Keratinocyte (primary cell): ENCODE measurements around the gene SIMC1. TPM values are rescaled to one million over a fixed set of nuclear protein-coding genes. Genes with fewer than 3 reads are reported as not detected.
"Not testable (repeated sequence)": the region's sequence is repeated elsewhere in the genome, so short reads cannot be mapped to it uniquely, and the experiment has no call there.

Experiments
- DNase-seq: peaks from one replicate; pipeline ENCODE4 v3.0.0-alpha.2; 2011; ENCODE audit warnings: low read depth, missing footprints, low spot score
- FAIRE-seq: peaks from 2 replicates; lab custom pipeline; 2011; peaks lifted over from hg19 to GRCh38; lab: Jason Lieb, UNC
- H2AFZ ChIP-seq: 2 replicates; pipeline ENCODE4 v1.6.0; 2012; ENCODE audit warnings: low read length, control low read depth, inconsistent platforms; ENCODE audit not compliant: control insufficient read depth
- H3K27ac ChIP-seq: 2 replicates; pipeline ENCODE4 v1.5.1; 2011; ENCODE audit warnings: low read length; ENCODE audit not compliant: control insufficient read depth, insufficient read depth
- H3K27me3 ChIP-seq: 3 replicates; pipeline ENCODE4 v1.6.0; 2011; ENCODE audit warnings: low read length; ENCODE audit not compliant: control insufficient read depth, insufficient read depth; ENCODE audit errors: extremely low read depth
- H3K36me3 ChIP-seq, 2 experiments: 2 replicates in 1 of 2; 3 replicates in 1 of 2; pipeline ENCODE4 v1.5.1; 2011; ENCODE audit warnings: low read length in 2 of 2, mild to moderate bottlenecking in 1 of 2; ENCODE audit not compliant: control insufficient read depth in 2 of 2, insufficient read depth in 2 of 2; ENCODE audit errors: extremely low read depth in 1 of 2
- H3K4me1 ChIP-seq: 3 replicates; pipeline ENCODE4 v1.5.1; 2011; ENCODE audit warnings: low read length; ENCODE audit not compliant: control insufficient read depth, insufficient read depth; ENCODE audit errors: extremely low read depth
- H3K4me2 ChIP-seq: 3 replicates; pipeline ENCODE4 v1.6.0; 2011; ENCODE audit warnings: low read depth, low read length; ENCODE audit not compliant: control insufficient read depth, insufficient read depth; ENCODE audit errors: extremely low read depth
- H3K4me3 ChIP-seq, 3 experiments: fragments of 200-600 bp in 1 of 3; sonication (generic) in 1 of 3; 2 replicates in 2 of 3; 3 replicates in 1 of 3; pipeline ENCODE4 v1.5.1; 2011 to 2016; ENCODE audit warnings: low read length in 3 of 3, mild to moderate bottlenecking in 3 of 3, control low read depth in 2 of 3, inconsistent platforms in 1 of 3, low read depth in 1 of 3, mixed read lengths in 1 of 3, mixed run types in 1 of 3, moderate library complexity in 1 of 3; ENCODE audit not compliant: control insufficient read depth in 2 of 3, insufficient read depth in 2 of 3; ENCODE audit errors: extremely low read depth in 1 of 3
- H3K79me2 ChIP-seq: 2 replicates; pipeline ENCODE4 v1.6.0; 2012; ENCODE audit warnings: low read length; ENCODE audit not compliant: control insufficient read depth, insufficient read depth
- H3K9ac ChIP-seq: 3 replicates; pipeline ENCODE4 v1.6.0; 2011; ENCODE audit warnings: low read length; ENCODE audit not compliant: control insufficient read depth, insufficient read depth; ENCODE audit errors: extremely low read depth
- H3K9me1 ChIP-seq: 3 replicates; pipeline ENCODE4 v1.6.0; 2011; ENCODE audit warnings: low read length; ENCODE audit not compliant: control insufficient read depth, insufficient read depth; ENCODE audit errors: extremely low read depth
- H3K9me3 ChIP-seq: 2 replicates; pipeline ENCODE4 v1.5.1; 2012; ENCODE audit warnings: low read depth, low read length; ENCODE audit not compliant: control insufficient read depth
- H4K20me1 ChIP-seq: 3 replicates; pipeline ENCODE4 v1.6.0; 2011; ENCODE audit warnings: low read length; ENCODE audit not compliant: control insufficient read depth, insufficient read depth; ENCODE audit errors: extremely low read depth
- dilution Hi-C: fragments of 300-500 bp; cut with MboI; formaldehyde crosslinking; loops from one replicate; pipeline ENCODE4 v1.7.0; 2020; ENCODE audit warnings: low sequenced_read_pairs; ENCODE audit not compliant: extremely low pct_ligation_motif_present
- polyA plus RNA-seq, 5 experiments: library from polyadenylated mRNA; depleted of rRNA in 3 of 5; stranded (reverse) in 3 of 5; stranded (forward) in 1 of 5; unstranded in 1 of 5; fragments of >200 nt; gene quantifications; 1 replicate in 1 of 5; 2 replicates in 3 of 5; 3 replicates in 1 of 5; pipeline versions ENCODE4 v1.2.1 to v1.2.3, GENCODE V29; 2011 to 2012; ENCODE audit warnings: missing spikeins in 2 of 5, low read depth in 1 of 5, low replicate concordance in 1 of 5

The SIMC1 gene
- polyA plus RNA-seq, 1 donor (not counting 4 experiments of a cell fraction or from before 2014, with no cell fraction given) = 5.2 TPM

DNA sequence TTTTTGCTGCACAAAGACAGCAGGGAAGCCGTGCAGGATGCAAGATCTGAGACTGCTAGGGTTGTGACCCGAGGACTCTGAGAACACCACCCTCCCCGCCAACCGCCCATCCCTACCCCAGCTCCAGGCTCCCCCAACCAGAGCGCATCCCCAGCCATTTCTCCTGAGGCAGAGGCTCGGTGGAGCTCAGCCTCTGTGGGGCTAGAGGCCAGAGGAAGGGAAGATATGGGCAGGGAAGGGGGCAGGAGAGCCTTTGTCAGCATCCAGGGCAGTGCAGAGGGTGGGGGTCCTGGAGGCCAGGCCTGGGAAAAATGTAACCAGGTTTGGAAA is 43.2 kb upstream of the SIMC1 start:
- H3K27ac ChIP-seq, DNase-seq, H3K4me2 ChIP-seq, H3K79me2 ChIP-seq, H3K9me1 ChIP-seq, H3K9me3 ChIP-seq, FAIRE-seq, H3K9ac ChIP-seq, H3K27me3 ChIP-seq, H3K36me3 ChIP-seq, H2AFZ ChIP-seq, H4K20me1 ChIP-seq, H3K4me1 ChIP-seq, dilution Hi-C loops, H3K4me3 ChIP-seq: not testable (repeated sequence)

DNA sequence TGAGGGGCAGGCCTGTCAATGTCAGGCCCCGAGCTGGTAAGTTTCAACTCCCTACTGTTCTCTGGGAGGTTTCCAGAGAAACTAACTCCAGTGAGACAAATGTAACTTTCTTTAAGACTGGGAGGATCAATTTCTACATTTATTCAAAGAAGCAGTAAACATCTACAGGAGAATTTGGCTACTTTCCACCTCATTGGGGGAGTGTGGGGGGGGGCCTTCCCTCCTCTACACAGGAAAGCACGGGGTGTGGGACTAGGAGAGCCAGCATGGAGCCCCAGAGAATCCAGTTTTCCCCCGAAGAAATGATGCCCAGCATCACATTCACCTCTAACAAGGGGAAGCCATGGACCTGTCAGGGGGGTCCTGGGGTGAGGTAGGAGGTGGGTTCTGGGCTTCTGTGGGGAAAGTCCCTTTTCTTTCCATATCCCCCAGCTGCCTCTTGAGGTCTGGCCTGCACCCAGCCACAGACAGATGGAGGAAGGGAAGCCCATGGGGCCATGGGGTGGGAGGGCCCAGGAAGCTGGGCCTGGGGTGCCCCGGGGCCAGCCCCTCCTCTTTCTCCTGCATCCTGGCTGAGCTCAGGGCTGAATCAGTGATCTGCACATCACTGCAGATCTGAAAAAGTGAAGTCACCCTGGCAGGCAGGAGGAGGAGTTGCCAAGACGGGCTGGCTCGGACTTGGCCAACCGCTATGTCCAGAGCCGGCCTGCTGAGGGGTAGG is 42.6 kb upstream of the SIMC1 start:
- H4K20me1 ChIP-seq, H3K9me1 ChIP-seq, dilution Hi-C loops, H3K9me3 ChIP-seq, H3K9ac ChIP-seq, H3K4me2 ChIP-seq, H3K79me2 ChIP-seq, FAIRE-seq, DNase-seq, H3K4me3 ChIP-seq, H3K4me1 ChIP-seq, H3K36me3 ChIP-seq, H3K27ac ChIP-seq, H2AFZ ChIP-seq: not testable (repeated sequence)
- H3K27me3 ChIP-seq = peaks cover 12% of the 10 kb centered on the region

DNA sequence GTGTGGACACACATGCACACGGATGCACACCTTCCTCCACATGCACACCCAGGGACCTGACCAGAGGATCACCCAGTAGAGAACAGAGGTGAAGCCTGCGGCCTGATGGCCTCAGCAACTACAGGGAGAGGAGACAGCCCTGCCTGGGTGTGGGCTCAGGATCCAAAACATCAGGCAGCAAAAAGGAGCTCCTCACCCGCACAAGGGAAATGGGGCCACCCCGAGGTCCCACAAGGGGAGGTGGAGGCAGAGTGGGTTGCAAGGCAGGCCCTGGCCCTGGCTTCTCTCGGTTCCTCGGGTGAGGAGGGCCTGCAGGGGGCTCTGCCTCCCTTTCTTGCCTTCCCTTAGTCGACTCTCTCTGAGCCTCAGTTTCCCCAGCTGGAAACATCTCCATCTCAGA is 41.4 kb upstream of the SIMC1 start:
- H2AFZ ChIP-seq, H4K20me1 ChIP-seq, dilution Hi-C loops, H3K4me3 ChIP-seq, H3K36me3 ChIP-seq, DNase-seq, H3K4me2 ChIP-seq, H3K9ac ChIP-seq, H3K9me1 ChIP-seq, H3K9me3 ChIP-seq, H3K27ac ChIP-seq, FAIRE-seq, H3K79me2 ChIP-seq, H3K4me1 ChIP-seq: not testable (repeated sequence)
- peaks cover 15% of the 10 kb centered on the region for H3K27me3 ChIP-seq

DNA sequence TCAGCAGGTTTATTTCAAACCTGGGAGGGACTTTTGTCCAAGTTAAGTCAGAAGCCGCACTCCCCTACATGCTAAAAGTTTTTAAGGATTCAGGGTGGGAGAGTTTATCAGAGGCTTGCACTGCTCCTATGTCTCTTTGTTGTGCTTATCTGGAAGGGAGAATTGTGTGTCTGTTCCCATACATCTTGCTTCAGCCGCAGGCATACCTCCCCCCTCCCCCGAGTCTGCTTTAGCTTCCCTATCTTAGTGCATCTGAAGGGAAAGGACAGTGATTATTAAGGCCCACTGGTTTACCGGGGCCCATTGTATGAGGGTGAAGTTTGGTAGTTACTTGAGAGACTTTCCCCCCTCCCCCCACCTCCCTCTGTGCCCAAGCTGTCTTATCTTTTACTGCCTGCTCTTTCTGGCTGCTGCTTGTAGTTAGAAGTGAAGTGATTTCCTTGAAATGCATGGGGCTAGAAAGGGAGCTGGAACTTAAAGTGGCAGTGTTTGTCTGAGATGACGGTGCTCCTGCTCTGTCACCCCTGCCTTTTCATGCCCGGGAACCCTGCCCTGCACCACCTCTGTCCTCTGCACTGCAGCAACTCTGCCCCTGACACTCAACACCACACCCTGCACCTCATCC is 40.9 kb upstream of the SIMC1 start:
- FAIRE-seq, H3K4me2 ChIP-seq, H3K36me3 ChIP-seq, H2AFZ ChIP-seq, H4K20me1 ChIP-seq, H3K27ac ChIP-seq, H3K9me3 ChIP-seq, H3K9ac ChIP-seq, DNase-seq, dilution Hi-C loops, H3K79me2 ChIP-seq, H3K4me3 ChIP-seq, H3K9me1 ChIP-seq, H3K4me1 ChIP-seq: not testable (repeated sequence)
- H3K27me3 ChIP-seq = peaks cover 15% of the 10 kb centered on the region

DNA sequence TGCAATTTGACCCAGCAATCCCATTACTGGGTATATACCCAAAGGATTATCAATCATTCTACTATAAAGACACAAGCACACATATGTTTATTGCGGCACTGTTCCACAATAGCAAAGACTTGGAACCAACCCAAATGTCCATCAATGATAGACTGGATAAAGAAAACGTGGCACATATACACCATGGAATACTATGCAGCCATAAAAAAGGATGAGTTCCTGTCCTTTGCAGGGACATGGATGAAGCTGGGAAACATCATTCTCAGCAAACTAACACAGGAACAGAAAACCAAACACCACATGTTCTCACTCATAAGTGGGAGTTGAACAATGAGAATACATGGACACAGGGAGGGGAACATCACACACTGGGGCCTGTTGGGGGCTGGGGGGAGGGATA is 39.9 kb upstream of the SIMC1 start:
- H3K9ac ChIP-seq, H3K79me2 ChIP-seq, dilution Hi-C loops, FAIRE-seq, H3K4me2 ChIP-seq, H3K4me1 ChIP-seq, H3K27ac ChIP-seq, H3K4me3 ChIP-seq, H2AFZ ChIP-seq, H3K9me3 ChIP-seq, H4K20me1 ChIP-seq, H3K36me3 ChIP-seq, H3K9me1 ChIP-seq, DNase-seq: not testable (repeated sequence)
- H3K27me3 ChIP-seq = peaks cover 15% of the 10 kb centered on the region
